Measurements from ENCODE around the gene LIN7A.
A peak's percentile ranks its signal among the peaks of the same experiment; 100 is the strongest.

Gene LIN7A

GRCh38 chr12:80937391-80938238 lies at the start of gene LIN7A:
Gene LIN7A (minus strand): TSS chr12:80937934. CDS start chr12:80937722, 212 bp downstream.
- peak; percentile 57 for DNase-seq (ENCODE audit: low spot score)

DNA sequence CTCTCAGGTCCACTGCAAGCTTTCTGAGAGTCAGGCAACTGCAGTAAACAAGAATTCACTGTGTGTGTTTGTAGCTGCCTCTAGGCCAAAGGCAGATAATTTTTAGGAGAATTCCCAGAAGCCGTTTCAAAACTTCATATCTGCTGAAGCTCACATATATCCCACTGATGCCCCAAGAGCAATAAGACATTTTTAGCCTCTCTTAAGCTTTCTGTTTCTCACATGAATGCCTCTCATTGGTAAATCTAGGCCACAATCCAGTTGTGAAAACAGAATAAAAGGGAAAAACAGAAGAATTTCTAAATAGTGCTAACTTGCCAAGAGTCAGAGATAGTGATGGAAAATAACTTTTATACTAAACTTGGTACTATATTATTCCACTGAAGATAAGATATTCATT lies 48.5 kb upstream of the LIN7A start:
- no peak for DNase-seq (ENCODE audit: low spot score)

DNA sequence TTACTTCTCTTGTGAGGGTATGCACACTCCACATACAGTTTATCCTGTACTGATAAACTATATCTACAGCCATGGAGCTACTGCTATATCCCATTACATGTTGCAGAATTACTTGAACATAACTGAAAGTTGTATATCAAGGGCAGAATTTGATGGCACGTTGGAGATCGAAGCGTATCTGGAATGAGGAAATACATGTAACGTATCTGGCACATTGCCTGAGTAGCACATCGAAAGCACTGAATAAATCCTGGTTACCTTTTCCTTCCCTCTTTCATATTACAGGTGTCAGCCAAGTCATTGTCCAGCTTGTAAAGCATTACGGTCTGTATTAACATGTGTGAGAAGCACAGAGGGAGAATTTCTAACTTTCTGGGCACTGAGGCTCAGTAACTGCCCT lies 42.1 kb upstream of the LIN7A start:
- no peak for DNase-seq (ENCODE audit: low spot score)

GRCh38 chr12:80979251-80979650 lies 41.5 kb upstream of the LIN7A start:
- no peak for DNase-seq (ENCODE audit: low spot score)

DNA sequence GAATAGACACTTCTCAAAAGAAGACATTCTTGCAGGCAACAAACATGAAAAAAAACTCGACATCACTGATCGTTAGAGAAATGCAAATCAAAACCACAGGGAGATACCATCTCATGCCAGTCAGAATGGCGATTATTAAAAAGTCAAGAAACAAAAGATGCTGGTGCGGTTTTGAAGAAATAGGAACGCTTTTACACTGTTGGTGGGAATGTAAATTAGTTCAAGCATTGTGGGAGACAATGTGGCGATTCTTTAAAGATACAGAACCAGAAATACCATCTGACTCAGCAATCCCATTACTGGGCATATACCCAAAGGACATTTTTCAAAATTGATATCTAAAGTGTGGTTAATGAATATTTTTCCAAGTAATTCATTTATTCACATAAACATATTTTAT lies 39.6 kb upstream of the LIN7A start:
- DNase-seq (ENCODE audit: low spot score) = no peak

GRCh38 chr12:80968326-80968725 lies 30.6 kb upstream of the LIN7A start:
- no peak for DNase-seq (ENCODE audit: low spot score)

DNA sequence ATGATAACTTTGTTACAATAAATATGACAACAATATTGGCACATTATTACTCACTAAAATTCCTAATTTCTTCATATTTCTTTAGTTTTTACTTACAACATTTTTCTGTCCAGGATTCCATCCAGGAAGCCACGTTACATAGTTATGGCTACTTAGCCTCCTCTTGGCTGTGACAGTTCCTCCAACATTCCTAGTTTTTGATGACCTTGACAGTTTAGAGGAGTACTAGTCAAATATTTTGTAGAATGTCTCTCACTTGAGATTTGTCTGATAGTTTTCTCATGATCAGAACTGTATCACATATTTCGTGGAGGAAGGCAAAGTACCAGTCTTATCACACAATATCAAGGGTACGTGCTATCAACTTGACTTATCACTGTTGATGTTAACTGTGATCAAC lies 29.8 kb upstream of the LIN7A start:
- no peak for DNase-seq (ENCODE audit: low spot score)

DNA sequence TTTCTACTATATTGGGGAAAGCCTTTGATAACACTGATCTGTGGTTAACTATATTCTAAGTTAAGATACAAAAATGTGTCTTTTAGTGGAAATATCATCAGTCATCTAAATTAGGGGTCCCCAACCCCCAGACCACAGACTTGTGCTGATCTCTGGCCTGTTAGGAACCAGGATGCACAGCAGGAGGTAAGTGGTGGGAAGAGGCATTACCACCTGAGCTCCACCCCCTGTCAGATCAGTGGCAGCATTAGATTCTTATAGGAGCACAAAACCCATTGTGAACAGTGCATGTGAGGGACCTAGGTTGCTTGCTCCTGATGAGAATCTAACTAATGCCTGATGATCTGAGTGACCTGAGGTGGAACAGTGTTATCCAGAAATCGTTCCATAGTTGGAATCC lies 28.3 kb upstream of the LIN7A start:
- DNase-seq (ENCODE audit: low spot score) = no peak

- no peak for DNase-seq (ENCODE audit: low spot score)
Measured at GRCh38 chr12:80958162-80958561, 20.4 kb upstream of the LIN7A start.

GRCh38 chr12:80954857-80955520 lies 17.3 kb upstream of the LIN7A start:
- DNase-seq (ENCODE audit: low spot score) = no peak

GRCh38 chr12:80952443-80952842 lies 14.7 kb upstream of the LIN7A start:
- DNase-seq (ENCODE audit: low spot score) = no peak

DNA sequence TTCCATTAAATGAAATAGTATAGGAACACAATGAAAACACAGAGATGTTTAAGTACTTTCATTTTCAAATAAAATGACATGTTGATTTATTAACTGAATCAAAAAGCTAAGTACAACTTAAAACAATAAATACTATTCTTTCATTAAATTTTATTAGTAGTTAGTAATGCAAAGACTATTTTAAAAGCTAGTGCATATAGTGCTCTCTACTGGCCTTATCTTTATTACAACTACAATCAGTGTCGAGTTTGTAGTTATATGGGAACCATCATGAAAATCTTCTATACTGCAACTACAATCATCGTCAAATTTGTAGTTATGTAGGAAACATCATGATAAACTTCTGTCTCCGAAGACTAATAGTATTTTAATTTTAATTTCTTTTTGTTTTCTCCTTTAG lies 8.9 kb upstream of the LIN7A start:
- no peak for DNase-seq (ENCODE audit: low spot score)

GRCh38 chr12:80943338-80943737 lies 5.6 kb upstream of the LIN7A start:
- DNase-seq (ENCODE audit: low spot score) = no peak

DNA sequence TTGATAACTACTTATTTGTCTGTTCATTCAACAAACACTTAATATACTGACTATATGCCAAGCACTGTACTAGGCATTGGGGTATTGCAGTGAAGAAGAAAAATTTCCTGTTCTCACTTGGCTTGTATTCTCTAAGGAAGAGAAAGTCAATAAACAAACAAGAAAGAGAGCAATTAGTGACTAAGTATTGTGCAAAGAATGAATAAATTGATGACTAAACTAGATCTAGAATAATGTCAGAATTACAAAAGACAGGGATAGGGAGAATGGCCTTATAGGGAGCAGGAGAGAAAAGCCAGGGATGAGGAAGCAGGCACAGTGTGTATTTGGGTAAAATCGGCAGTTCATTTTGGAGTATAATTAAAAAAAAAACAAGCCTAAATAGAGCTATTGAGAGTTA lies 4.2 kb upstream of the LIN7A start:
- DNase-seq (ENCODE audit: low spot score) = no peak

- DNase-seq (ENCODE audit: low spot score) = no peak
Measured at GRCh38 chr12:80939231-80939950, 1.7 kb upstream of the LIN7A start.

GRCh38 chr12:80938397-80938796 lies 663 bp upstream of the LIN7A start:
- no peak for DNase-seq (ENCODE audit: low spot score)

- DNase-seq (ENCODE audit: low spot score) = peak; percentile 45
Measured at GRCh38 chr12:80936642-80937390, 918 bp downstream of the LIN7A start.

DNA sequence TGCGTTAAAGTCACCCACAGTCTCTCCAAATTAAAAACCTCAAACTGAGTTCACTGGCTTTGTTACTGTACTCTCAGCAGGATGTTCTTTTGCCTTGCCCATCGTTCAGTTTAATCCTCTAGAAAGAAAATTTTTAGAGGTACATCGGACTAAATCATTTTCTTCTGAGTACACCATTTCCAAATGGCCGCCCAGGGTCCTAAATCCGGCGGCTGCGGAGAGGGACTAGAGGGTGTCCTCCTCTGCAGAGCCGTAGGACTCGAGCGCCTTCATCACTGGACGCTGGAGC lies 1.4 kb downstream of the LIN7A start:
- DNase-seq (ENCODE audit: low spot score) = no peak

GRCh38 chr12:80935111-80935510 lies 2.6 kb downstream of the LIN7A start:
- DNase-seq (ENCODE audit: low spot score) = no peak

DNA sequence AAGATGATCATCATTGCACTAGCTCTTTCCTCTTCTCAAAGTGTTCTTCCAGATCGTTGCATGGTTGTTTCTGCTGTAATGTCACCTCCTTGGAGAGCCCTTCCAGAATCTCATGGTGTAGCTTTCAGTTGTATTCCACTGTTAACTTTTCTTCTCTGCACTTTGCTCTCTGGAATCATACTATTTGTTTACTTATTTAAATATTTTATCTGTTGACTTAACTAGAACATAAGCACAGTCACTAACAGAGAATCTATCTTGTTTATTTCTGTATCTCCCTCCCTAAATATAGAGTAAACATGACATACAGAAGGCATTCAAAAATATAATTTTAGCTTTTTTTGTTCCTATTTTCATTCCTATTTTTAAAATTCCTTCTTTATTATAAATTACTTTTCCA lies 11.8 kb downstream of the LIN7A start:
- DNase-seq (ENCODE audit: low spot score) = no peak

DNA sequence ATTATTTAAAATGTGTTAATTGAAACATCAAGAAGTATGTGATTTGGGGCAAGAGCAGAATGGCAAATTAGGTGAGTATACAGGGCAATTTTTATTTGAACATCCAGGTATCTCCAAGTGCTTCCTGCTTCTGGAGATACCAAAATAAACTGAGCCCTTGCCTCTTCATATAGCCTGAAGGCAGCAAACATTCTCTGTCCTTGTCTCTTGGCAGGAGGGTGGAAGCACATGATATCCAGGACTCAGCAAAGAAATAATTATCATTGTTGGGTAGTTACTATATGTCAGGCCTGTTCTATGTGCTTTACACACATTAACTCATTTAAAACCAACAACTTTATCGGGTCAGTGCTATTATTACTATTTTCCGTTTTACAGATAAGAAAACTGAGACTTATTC lies 12.5 kb downstream of the LIN7A start:
- no peak for DNase-seq (ENCODE audit: low spot score)

GRCh38 chr12:80924437-80924836 lies 13.3 kb downstream of the LIN7A start:
- DNase-seq (ENCODE audit: low spot score) = no peak
